Fibroblast of peridontal ligament (primary cell): Measurements from ENCODE around the gene MMAB.

Experiments used
- DNase-seq: peaks from one replicate; pipeline ENCODE4 v3.0.0-alpha.2; 2010; ENCODE audit errors: extremely low read depth

MMAB gene

DNA sequence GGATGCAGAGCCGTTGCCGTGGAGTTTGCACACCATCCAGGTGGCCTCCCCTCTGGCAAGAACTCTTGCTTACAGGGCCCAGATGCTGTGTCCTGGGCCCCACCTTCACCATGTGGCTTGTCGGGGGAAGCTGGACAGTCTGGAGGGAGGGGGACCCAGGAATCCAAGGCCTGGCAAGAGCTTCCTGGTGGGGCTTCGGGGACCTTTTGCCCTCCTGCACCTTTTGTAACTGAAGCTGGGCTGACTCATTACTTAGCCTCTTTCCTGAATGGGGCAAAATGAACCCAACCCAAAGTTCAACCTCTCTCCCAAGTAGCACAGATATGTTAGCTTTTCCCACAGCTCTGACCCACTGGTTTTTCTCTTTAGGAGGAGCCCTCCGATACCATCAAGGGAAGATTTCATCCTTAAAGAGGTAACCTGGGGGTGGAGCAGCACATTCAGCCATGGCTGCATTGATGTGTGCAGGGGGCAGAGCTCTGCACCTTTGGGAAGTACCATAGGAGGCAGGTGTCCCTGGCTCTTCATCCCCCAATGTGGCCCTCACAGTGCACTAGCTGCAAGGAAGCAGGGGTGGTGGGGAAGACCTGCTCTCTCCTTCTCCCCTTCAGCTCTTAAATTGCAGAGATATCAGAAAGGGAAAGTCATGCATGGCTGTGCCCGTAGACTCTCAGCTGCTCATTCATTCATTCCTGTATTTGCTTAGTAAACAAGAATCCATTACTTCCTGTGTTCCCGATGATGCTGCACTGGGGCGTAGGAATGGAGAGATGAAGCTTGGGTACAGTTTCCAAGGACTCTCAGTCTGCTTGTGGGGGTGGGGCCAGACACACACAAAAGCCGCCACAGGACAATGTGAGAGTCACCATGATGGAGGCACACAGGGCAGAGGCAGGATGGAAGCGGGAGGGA lies 13.3 kb upstream of the MMAB start:
- DNase-seq: no peak

DNA sequence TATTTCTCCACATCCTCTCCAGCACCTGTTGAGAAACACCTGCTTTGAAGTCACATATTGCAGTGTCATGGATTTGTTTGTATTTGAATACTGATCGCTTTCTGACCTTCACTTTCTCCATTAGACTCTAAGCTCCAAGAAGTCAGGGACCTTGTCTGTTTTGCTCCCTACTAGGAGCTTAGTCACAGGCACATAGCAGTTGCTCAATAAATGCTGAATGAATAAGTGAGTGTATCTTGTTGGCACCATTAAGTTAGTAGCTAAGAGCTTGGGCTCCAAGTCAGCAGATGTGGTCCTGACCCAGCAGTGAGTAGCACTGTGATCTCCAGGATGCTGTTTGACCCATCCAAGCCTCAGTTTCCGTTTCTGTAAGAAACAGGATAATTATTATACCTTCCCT lies 10.4 kb upstream of the MMAB start:
- no peak for DNase-seq

DNA sequence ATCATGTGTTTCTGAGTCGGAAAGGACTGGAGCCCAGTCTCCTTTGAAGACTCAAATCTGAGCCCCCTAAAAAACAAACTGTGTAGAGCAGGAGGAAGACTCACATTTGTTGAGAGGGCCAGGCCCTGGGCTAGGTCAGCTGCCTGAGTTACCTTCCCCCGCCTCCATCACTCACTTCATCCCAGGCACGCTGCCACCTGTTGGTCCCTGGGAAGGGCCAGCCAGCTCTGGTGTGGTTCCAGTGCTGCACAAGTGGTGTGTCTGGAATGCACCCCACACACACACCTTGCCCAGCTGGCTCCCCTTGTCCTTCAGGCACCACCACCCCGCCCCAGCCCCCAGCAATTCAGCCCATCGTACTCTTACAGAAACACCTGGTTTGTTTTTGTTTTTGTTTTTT lies 9.3 kb upstream of the MMAB start:
- DNase-seq: no peak

GRCh38 chr12:109581856-109582255 lies 8.6 kb upstream of the MMAB start:
- DNase-seq: no peak

GRCh38 chr12:109581334-109581691 lies 8.0 kb upstream of the MMAB start:
- no peak for DNase-seq

GRCh38 chr12:109580684-109581333 lies 7.5 kb upstream of the MMAB start:
- DNase-seq: no peak

GRCh38 chr12:109580272-109580671 lies 7.0 kb upstream of the MMAB start:
- no peak for DNase-seq

DNA sequence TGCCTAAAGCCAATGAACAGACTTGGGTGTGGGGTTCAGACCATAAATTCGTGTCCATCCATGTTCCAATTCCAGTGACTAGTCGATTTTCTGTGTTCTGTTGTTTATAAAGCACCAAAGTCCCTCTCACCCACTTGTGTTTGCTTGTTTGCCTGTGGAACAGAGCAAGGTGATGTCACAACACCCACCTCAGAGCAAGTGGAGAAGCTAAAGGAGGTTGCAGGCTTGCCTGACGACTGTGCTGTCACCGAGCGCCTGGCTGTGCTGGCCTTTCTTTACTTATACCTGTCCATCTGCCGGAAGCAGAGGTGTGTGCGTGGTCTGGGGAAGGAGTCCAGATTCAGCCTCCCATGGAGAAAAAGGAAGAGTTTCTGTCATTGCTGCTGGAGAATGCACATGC lies 6.3 kb upstream of the MMAB start:
- no peak for DNase-seq

DNA sequence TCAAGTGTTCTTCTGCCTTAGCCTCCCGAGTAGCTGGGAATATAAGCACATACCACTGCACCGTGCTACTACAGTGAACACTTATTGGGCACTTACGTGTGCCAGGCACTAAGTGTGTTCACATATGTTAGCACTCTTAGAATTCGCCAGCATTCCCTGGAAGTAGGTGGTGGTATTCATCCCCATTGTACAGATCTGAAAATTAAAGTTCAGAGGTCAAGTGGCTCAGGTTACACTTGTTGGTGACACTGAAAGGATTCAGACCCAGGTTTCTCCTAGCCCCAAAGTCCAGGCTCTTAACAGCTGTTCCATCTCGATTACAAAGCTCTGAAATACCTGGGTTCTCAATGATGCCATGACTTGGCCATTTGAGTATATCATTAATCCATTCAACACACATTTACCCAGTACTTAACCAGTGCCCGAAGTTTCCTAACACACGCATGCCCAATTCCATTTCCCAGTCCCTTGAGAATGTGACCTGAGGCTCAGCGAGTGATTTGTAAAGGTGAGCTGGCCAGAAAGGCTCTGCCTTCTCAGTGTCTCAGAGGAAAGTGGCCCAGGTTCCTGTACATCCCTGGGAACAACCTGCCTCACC lies 5.1 kb upstream of the MMAB start:
- DNase-seq: no peak

DNA sequence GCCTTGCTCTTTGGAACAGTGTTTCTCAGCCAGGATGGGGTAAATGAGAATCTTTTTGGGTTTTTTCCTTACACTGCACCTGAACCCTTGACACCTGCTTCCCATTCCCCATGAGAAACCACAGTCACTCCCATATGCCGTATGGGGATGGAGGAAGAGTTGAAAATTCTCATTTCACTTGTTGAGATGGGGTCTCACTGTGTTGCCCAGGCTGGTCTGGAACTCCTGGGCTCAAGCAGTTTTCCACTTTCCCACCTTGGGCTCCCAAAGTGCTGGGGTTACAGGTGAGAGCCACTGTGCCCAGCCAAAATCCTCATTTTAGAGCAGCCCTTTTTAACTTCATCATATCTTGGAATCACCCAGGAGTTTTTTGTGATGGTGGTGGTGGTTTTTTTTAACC lies 4.0 kb upstream of the MMAB start:
- no peak for DNase-seq

DNA sequence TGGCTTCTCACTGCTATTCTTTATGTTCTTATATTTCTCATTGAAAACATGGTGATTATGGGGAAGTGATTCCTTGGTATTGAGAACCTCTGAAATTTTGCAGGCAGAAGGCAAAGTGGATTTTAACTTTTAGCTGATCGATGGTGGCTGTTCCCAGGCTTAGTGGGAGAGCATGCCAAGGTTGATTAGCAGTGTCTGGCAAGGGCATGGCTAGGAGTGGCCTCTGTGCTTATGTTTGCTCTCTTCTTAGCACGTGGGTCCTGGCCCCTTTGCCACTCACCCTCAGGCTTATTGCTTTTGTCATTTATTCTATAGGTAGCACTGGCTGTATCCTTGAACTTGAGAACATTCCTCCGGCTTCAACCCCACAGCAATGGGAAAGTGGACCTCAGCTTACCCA lies 2.4 kb upstream of the MMAB start:
- DNase-seq: no peak

DNA sequence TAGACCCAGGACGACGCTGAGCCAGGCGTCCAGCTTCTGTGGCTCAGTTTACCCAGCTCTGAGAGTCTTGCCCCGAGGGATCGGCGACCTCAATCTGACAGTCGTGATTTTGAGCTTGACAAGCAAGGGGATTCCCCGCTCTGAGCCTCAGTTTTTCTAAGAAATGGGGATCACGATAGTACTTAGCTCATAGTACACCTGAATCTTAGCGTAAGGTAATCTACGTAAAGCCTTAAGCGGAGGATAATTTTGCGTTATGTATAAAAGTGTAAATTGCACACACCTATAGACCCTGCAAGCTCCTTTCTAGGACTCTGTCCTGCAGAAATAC lies 575 bp upstream of the MMAB start:
- DNase-seq: no peak

GRCh38 chr12:109572506-109572845 lies 828 bp downstream of the MMAB start:
- DNase-seq: no peak

DNA sequence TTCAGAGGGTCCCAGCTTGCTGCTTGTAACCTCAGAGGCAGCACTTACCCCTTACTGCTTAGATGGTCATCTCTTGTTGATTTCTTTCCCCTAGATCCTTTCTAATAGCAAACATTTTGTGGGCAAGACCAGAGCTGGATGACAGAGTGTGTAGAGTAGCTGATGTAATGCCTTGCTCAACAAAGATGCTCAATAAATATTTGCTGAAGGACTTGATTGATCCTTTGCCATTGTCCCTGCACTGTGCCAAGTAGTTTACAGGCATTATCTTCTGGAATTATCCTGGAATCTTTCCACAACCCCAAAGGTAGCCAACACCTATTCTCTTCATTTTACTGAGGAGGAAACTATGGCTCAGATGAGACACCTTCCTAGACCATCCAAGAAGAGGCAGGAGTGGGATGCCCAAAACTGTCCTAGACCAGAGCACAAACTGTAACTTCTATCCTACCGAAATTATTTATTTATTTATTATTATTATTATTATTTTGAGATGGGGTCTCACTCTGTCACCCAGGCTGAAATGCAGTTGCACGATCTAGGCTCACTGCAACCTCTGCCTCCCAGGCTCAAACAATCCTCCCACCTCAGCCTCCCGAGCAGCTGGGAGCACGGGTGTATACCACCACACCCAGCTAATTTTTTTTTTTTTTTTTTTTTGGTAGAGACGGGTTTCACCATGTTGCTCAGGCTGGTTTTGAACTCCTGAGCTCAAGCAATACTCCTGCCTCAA lies 1.4 kb downstream of the MMAB start:
- DNase-seq: no peak

DNA sequence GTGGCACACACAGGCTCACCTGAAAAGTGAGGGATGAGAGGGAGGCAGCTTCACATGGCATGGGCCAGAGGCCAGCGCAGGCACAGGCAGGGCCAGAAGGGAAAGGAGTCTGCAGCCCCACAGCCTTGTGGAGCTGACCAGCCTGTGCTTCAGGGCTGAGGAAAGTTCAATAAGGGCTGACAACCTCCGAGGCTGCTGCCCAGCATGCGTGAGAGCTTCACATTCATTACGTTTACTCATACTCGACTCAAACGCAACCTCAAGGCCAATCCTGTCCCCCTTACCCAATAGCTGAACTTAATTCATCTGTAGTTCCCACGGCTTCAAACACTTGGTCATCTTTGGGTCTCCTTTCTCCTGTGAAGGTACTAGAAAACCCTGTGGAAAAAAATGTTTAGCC lies 4.8 kb downstream of the MMAB start:
- no peak for DNase-seq

- DNase-seq: no peak
Measured at GRCh38 chr12:109567967-109568366, 5.3 kb downstream of the MMAB start.

- DNase-seq: no peak
Measured at GRCh38 chr12:109567296-109567695, 6.0 kb downstream of the MMAB start.

DNA sequence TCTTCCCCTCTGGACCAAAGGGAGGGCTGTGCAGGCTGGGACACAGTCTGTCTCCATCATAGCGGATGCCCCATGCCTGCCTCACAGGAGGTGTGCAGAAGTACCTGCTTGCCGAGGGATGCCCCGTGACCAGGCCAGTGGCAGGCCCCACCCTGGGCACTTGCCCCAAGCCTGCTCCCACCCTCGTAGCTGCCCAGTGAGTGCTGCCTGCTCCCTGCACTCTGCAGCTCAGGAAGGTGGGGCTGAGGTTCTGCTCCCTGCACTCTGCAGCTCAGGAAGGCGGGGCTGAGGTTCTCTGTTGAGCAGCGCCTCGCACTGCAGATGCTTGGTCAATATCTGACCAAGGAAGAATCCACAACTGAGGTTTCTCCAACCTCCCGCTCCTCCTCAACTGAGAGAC lies 6.9 kb downstream of the MMAB start:
- no peak for DNase-seq

GRCh38 chr12:109563291-109564284 lies 9.7 kb downstream of the MMAB start:
- DNase-seq: peak; percentile 15

DNA sequence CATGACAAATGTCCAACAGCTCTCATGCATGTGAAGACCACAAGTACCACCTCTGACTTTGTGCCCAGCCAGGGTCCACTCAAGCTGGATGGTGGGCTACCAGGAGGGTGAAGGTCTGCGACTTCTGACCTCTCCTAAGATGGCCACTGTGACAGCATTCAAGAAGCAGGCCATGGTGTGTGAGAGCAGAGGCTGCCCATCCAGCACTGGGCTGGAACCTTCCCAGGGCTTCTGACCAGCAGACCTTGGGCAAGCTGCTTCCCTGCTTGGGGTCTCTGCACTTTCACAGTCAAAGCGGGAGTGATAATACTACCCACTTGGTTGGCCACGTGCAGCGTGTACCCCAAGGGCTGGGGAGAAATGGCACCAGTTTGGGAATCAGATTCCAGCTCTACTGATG lies 10.4 kb downstream of the MMAB start:
- no peak for DNase-seq

GRCh38 chr12:109561711-109562030 lies 11.6 kb downstream of the MMAB start:
- no peak for DNase-seq
